ENCODE measurements around the gene WNT8A. TPM values are rescaled to one million over a fixed set of nuclear protein-coding genes. Genes with fewer than 3 reads are reported as not detected.

The WNT8A gene
- total and polyA plus RNA-seq, 2 of the 13 experiments (the other 11 are each of a cell fraction or from before 2014, with no cell fraction given), result not detected

- TF ChIP-seq HMG20B (CRISPR knock-in tag; conservative IDR thresholded peaks at IDR 0.05) (peak; percentile 80; the same call in 1 of the 2 replicates), ZBTB2 (CRISPR knock-in tag; IDR thresholded peaks at IDR 0.05; ENCODE audit: low read depth) (no peak), PPARG (CRISPR knock-in tag; conservative IDR thresholded peaks at IDR 0.05) (peak; percentile 83), MTA1 (CRISPR knock-in tag; IDR thresholded peaks at IDR 0.05; ENCODE audit: borderline replicate concordance) (peak; percentile 60; the same call in 1 of the 2 replicates), HOXA3 (CRISPR knock-in tag; IDR thresholded peaks at IDR 0.05) (0 out of 2 replicates have a peak, but pooled peaks have one; percentile 30), ZNF839 (CRISPR knock-in tag; IDR thresholded peaks at IDR 0.05; ENCODE audit: borderline replicate concordance) (no peak), ZNF343 (CRISPR knock-in tag; IDR thresholded peaks at IDR 0.05) (no peak), BRF2 (CRISPR knock-in tag; IDR thresholded peaks at IDR 0.05) (no peak), SIX4 (CRISPR knock-in tag; IDR thresholded peaks at IDR 0.05) (no peak), ZNF574 (CRISPR knock-in tag; IDR thresholded peaks at IDR 0.05) (0 out of 2 replicates have a peak, but pooled peaks have one; percentile 18), SP4 (CRISPR knock-in tag; IDR thresholded peaks at IDR 0.05) (no peak), ZNF530 (CRISPR knock-in tag; IDR thresholded peaks at IDR 0.05; ENCODE audit: low read depth) (no peak), ZZZ3 (CRISPR knock-in tag; IDR thresholded peaks at IDR 0.05; ENCODE audit: borderline replicate concordance) (no peak), ZNF710 (CRISPR knock-in tag; IDR thresholded peaks at IDR 0.05; ENCODE audit: borderline replicate concordance) (peak; percentile 79; the same call in 1 of the 2 replicates), ZMYM4 (CRISPR knock-in tag; IDR thresholded peaks at IDR 0.05) (peak; percentile 36; the same call in 1 of the 2 replicates), EP300 (IDR thresholded peaks at IDR 0.05; ENCODE audit: low read depth in 2 of 2, low read length in 2 of 2) (peak in 1 of 2 experiments; percentile 85; a peak in 2 of 4 replicates), EP300 (CRISPR knock-in tag; IDR thresholded peaks at IDR 0.05; ENCODE audit: borderline replicate concordance) (no peak; the same call in 1 of the 2 replicates), ZBTB49 (CRISPR knock-in tag; IDR thresholded peaks at IDR 0.05; ENCODE audit: borderline replicate concordance) (no peak), BCL6 (CRISPR knock-in tag; IDR thresholded peaks at IDR 0.05) (peak; percentile 42; the same call in 1 of the 2 replicates)
Measured at GRCh38 chr5:138095100-138095907, 11.5 kb downstream of the WNT8A start (continued).
